ENCODE data around the gene SRRM3. TPM values are rescaled to one million over a fixed set of nuclear protein-coding genes. Genes with fewer than 3 reads are reported as not detected.

The SRRM3 gene
- polyA plus RNA-seq, 1 of the 3 experiments (the other 2 are of a cell fraction): 2.7 TPM

DNA sequence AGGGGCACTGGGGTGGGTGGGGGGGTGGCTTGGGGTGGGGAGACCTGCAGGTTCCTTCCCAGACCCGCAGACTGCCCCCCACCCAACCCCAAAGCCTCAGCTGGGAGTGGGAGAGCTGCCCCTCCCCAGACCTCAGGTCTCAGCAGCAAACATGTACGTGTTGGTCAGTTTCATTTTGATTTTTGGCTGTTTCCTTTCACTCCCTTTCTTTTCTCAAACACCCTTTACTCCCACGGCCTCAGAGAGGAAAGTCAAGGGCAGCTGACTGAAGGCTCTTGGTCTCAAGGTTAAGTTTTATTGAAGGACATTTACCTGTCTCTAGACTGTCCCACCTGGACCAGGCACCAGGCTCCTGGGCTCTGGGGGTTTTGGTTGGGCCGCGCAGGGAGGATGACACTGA lies 66.7 kb downstream of the SRRM3 start:
- no peak overlapping the region for H3K27ac ChIP-seq (ENCODE audit: low read depth in 2 of 2, low read length in 1 of 2)
- POLR2A ChIA-PET: no interaction called here
- H3K79me2 ChIP-seq (ENCODE audit: insufficient read depth): no peaks in the 10 kb centered on the region
- no peaks in the 10 kb centered on the region for H3K36me3 ChIP-seq (replicated peaks in 1 of 2; ENCODE audit: control insufficient read depth in 1 of 2, insufficient read depth in 2 of 2, low read length in 1 of 2)
- H3K27me3 ChIP-seq (ENCODE audit: insufficient read depth): no peaks in the 10 kb centered on the region
- H3K9me3 ChIP-seq: no peaks in the 10 kb centered on the region
- no peak overlapping the region; the same call in 1 of the 2 replicates for H3K4me2 ChIP-seq
- no peaks in the 10 kb centered on the region for H3K4me1 ChIP-seq (ENCODE audit: control insufficient read depth in 1 of 2, insufficient read depth in 2 of 2, low read depth in 1 of 2, low read length in 1 of 2)
- CTCF ChIA-PET: interaction anchor here (2.7 to 7.6 kb wide), 2 partner anchors 46 to 90 kb away, joined by 12 to 62 read pairs; no protein-coding TSS in a partner anchor
- H3K4me3 ChIP-seq (ENCODE audit: low read depth in 2 of 2, low read length in 1 of 2): no peak overlapping the region
- H2AFZ ChIP-seq (ENCODE audit: low read depth): no peak overlapping the region
- H3K9me2 ChIP-seq: no peaks in the 10 kb centered on the region
- no peaks in the 10 kb centered on the region for H4K20me1 ChIP-seq (ENCODE audit: insufficient read depth)
- H3F3A ChIP-seq (replicated peaks; ENCODE audit: insufficient read depth): no peaks in the 10 kb centered on the region
- WGBS (ENCODE audit: low lambda C conversion rate): 66% methylated on average over 5 of the region's 5 CpGs
- no peak overlapping the region for H3K9ac ChIP-seq
- TF ChIP-seq EZH2phosphoT487 (IDR thresholded peaks at IDR 0.05; ENCODE audit: borderline replicate concordance, low read depth): no peak
- no peak for DNase-seq

DNA sequence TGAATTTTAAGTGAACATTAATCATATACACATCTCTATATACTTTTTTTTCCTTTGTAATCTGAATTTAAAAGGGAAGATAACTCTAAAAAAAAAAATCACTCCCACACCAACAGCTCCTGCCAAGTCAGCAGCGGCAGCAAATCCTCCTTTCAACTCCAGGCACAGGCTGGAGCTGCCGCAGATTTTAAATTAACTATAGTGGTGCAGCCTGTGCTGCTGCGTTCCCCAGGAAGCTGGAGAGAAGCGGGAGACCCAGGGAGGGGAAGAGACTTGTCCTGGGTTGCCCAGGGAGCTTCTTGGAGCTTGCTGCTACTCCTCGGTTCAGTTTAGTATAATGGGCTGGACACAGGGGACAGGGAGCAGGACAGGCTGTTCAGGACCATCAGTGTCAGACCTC lies 68.2 kb downstream of the SRRM3 start:
- H3K4me1 ChIP-seq (ENCODE audit: control insufficient read depth in 1 of 2, insufficient read depth in 2 of 2, low read depth in 1 of 2, low read length in 1 of 2): no peaks in the 10 kb centered on the region
- TF ChIP-seq, protein P1, sequence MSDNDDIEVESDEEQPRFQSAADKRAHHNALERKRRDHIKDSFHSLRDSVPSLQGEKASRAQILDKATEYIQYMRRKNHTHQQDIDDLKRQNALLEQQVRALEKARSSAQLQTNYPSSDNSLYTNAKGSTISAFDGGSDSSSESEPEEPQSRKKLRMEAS (IDR thresholded peaks at IDR 0.05; ENCODE audit: low read depth): no peak
- TF ChIP-seq FOXJ3 (CRISPR knock-in tag; IDR thresholded peaks at IDR 0.05) (no peak), JUND (IDR thresholded peaks at IDR 0.05) (no peak), CHD2 (IDR thresholded peaks at IDR 0.05; ENCODE audit: low read length, partially characterized antibody) (no peak), MEF2A (IDR thresholded peaks at IDR 0.05; ENCODE audit: borderline replicate concordance, low read depth) (no peak), EZH2phosphoT487 (IDR thresholded peaks at IDR 0.05; ENCODE audit: borderline replicate concordance, low read depth) (no peak), TEAD4 (IDR thresholded peaks at IDR 0.05; ENCODE audit: borderline replicate concordance, insufficient read depth) (no peak), SIN3A (IDR thresholded peaks at IDR 0.05; ENCODE audit: borderline replicate concordance, low read depth, low read length) (no peak), YY1 (IDR thresholded peaks at IDR 0.05; ENCODE audit: low read depth) (no peak), RXRA (IDR thresholded peaks at IDR 0.05; ENCODE audit: borderline replicate concordance, low read depth) (no peak), TCF12 (IDR thresholded peaks at IDR 0.05) (no peak), SMC3 (IDR thresholded peaks at IDR 0.05; ENCODE audit: low read depth, low read length) (no peak), MXI1 (IDR thresholded peaks at IDR 0.05; ENCODE audit: low read depth, low read length) (no peak), GABPA (IDR thresholded peaks at IDR 0.05; ENCODE audit: low read depth) (no peak), RAD21 (IDR thresholded peaks at IDR 0.05; ENCODE audit: low read length) (no peak), RCOR1 (IDR thresholded peaks at IDR 0.05; ENCODE audit: low read length) (no peak), TAF1 (IDR thresholded peaks at IDR 0.05; ENCODE audit: borderline replicate concordance, low read depth, low read length) (no peak)
- TF ChIP-seq, protein P2, sequence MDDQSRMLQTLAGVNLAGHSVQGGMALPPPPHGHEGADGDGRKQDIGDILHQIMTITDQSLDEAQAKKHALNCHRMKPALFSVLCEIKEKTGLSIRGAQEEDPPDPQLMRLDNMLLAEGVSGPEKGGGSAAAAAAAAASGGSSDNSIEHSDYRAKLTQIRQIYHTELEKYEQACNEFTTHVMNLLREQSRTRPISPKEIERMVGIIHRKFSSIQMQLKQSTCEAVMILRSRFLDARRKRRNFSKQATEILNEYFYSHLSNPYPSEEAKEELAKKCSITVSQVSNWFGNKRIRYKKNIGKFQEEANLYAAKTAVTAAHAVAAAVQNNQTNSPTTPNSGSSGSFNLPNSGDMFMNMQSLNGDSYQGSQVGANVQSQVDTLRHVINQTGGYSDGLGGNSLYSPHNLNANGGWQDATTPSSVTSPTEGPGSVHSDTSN (IDR thresholded peaks at IDR 0.05): no peak
- TF ChIP-seq, protein P3, sequence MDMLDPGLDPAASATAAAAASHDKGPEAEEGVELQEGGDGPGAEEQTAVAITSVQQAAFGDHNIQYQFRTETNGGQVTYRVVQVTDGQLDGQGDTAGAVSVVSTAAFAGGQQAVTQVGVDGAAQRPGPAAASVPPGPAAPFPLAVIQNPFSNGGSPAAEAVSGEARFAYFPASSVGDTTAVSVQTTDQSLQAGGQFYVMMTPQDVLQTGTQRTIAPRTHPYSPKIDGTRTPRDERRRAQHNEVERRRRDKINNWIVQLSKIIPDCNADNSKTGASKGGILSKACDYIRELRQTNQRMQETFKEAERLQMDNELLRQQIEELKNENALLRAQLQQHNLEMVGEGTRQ (IDR thresholded peaks at IDR 0.05; ENCODE audit: borderline replicate concordance, low read depth, low read length): no peak
- TF ChIP-seq, protein P4, sequence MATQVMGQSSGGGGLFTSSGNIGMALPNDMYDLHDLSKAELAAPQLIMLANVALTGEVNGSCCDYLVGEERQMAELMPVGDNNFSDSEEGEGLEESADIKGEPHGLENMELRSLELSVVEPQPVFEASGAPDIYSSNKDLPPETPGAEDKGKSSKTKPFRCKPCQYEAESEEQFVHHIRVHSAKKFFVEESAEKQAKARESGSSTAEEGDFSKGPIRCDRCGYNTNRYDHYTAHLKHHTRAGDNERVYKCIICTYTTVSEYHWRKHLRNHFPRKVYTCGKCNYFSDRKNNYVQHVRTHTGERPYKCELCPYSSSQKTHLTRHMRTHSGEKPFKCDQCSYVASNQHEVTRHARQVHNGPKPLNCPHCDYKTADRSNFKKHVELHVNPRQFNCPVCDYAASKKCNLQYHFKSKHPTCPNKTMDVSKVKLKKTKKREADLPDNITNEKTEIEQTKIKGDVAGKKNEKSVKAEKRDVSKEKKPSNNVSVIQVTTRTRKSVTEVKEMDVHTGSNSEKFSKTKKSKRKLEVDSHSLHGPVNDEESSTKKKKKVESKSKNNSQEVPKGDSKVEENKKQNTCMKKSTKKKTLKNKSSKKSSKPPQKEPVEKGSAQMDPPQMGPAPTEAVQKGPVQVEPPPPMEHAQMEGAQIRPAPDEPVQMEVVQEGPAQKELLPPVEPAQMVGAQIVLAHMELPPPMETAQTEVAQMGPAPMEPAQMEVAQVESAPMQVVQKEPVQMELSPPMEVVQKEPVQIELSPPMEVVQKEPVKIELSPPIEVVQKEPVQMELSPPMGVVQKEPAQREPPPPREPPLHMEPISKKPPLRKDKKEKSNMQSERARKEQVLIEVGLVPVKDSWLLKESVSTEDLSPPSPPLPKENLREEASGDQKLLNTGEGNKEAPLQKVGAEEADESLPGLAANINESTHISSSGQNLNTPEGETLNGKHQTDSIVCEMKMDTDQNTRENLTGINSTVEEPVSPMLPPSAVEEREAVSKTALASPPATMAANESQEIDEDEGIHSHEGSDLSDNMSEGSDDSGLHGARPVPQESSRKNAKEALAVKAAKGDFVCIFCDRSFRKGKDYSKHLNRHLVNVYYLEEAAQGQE (IDR thresholded peaks at IDR 0.05; ENCODE audit: low read depth, low read length): no peak
- no peaks in the 10 kb centered on the region for H3K36me3 ChIP-seq (replicated peaks in 1 of 2; ENCODE audit: control insufficient read depth in 1 of 2, insufficient read depth in 2 of 2, low read length in 1 of 2)
- H3K9ac ChIP-seq: no peak overlapping the region
- H3K4me3 ChIP-seq (ENCODE audit: low read depth in 2 of 2, low read length in 1 of 2): no peak overlapping the region
- no peak overlapping the region for H3K27ac ChIP-seq (ENCODE audit: low read depth in 2 of 2, low read length in 1 of 2)
- no peaks in the 10 kb centered on the region for H3K9me3 ChIP-seq
- DNase-seq: no peak
- H3K79me2 ChIP-seq (ENCODE audit: insufficient read depth): no peaks in the 10 kb centered on the region
- H4K20me1 ChIP-seq (ENCODE audit: insufficient read depth): no peaks in the 10 kb centered on the region
- no peaks in the 10 kb centered on the region for H3F3A ChIP-seq (replicated peaks; ENCODE audit: insufficient read depth)
- POLR2A ChIA-PET: no interaction called here
- no peak overlapping the region for H2AFZ ChIP-seq (ENCODE audit: low read depth)
- no peak overlapping the region for H3K4me2 ChIP-seq
- no peaks in the 10 kb centered on the region for H3K9me2 ChIP-seq
- 80% methylated on average over 5 of the region's 5 CpGs for WGBS (ENCODE audit: low lambda C conversion rate)
- CTCF ChIA-PET: interaction anchor here (1.6 to 7.6 kb wide), 4 partner anchors 22 to 92 kb away, joined by 11 to 62 read pairs (median 12); partner anchors contain the start of gene SRRM3
- H3K27me3 ChIP-seq (ENCODE audit: insufficient read depth): no peaks in the 10 kb centered on the region
